Effector CD4-positive, alpha-beta T cell (primary cell): ENCODE measurements around the gene CALD1.

Experiments used
- DNase-seq: peaks from one replicate; pipeline ENCODE4 v3.0.0-alpha.2; 2020

The CALD1 gene

GRCh38 chr7:134870156-134870555 is 90.7 kb downstream of the CALD1 start:
- no peak for DNase-seq

DNA sequence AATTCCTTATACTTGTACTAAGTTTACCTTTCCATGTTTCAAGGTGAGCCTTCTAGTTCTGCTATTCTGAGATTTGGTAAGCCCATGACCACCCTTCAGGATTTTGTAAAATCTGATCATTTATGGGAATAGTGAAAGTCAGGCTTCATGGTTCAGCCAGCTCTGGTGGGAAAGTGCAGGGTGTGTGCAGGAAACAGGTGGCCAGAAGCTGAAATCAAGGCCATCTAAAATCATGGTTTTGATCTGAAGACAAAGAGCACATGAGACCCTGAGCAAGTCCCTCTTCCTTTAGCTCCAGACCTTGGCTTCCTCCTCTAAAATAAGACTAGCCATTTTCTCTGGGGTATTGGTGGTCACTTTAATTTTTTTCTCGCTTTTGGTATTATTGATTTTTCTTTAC is 91.3 kb downstream of the CALD1 start:
- DNase-seq: no peak

DNA sequence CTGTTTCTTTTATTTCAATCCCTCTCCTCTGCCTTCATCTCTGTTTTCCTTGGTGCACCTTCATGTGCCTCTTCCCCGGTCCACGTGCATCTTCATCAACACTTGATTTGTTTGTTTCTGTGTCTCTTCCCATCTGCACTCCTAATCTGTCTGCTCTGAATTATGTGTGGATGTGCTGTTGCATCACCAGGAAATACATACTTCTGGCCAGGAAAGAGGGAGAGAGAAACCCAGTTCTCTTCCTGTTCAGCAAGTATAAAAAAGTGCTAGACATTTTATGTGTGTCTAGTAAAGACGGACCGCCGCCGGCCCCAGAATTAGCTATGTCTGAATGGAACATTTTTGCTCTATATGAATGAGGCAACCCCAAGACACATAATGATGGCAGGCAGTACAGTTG is 93.8 kb downstream of the CALD1 start:
- no peak for DNase-seq

DNA sequence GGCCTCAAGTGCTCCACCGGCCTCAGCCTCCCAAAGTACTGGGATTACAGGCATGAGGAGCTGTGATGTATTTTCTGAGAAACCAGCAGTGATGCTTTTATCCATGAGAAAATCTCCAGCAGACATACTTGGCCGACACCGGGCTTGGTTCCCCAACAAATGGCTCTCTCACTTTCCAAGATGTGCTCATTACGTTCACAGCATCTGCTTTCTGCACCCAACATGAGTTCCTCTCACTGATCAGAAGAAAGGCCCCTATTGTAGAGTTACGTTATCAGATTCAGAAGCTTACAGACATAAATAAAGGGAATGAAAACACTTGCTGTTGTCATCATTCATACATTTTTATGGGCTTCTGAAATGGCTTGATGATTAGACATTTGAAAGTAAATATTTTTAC is 95.0 kb downstream of the CALD1 start:
- DNase-seq: no peak

DNA sequence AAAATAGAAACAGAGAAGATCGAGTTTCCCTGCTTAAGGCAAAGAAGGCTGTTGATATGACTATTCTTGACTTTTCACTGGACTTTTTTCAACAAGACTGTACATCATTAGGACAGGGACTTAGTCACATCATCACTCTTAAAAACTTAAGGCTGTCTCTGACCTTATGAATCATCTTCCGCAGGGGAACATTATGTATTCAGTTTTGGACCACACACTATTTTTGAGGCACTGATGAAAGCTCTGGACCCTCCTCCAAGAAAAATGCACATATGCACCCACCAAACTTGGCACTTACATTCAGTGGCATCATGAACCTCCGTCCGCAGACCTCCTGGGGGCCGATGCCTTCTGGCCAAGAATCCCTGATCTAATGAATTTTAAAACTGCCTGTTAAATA is 96.4 kb downstream of the CALD1 start:
- DNase-seq: no peak

DNA sequence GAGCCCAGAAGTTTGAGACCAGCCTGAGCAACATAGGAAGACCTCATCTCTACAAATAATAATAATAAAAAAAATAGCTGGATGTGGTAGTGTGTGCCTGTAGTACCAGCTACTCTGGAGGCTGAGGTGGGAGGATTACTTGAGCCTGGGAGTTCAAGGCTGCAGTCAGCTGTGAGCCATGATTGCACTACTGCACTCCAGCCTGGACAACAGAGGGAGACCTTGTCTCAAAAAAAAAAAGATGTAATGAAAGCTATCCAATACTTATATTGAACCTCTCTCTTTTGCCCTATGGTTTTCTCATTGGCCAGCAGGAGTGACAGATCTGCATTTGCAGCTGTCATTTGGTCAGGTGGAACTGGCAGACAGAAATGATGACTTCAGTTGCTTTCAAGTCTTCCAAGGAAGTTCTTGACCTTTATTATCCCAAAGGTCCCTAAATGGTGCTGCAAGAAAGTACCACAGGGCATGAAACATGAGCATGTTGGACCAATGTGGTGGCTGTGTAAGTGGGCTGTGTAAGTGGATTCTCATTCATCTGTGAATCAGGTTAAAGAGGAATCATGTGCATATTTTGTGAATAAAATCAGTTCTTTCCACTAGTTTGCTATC is 99.4 kb downstream of the CALD1 start:
- no peak for DNase-seq

DNA sequence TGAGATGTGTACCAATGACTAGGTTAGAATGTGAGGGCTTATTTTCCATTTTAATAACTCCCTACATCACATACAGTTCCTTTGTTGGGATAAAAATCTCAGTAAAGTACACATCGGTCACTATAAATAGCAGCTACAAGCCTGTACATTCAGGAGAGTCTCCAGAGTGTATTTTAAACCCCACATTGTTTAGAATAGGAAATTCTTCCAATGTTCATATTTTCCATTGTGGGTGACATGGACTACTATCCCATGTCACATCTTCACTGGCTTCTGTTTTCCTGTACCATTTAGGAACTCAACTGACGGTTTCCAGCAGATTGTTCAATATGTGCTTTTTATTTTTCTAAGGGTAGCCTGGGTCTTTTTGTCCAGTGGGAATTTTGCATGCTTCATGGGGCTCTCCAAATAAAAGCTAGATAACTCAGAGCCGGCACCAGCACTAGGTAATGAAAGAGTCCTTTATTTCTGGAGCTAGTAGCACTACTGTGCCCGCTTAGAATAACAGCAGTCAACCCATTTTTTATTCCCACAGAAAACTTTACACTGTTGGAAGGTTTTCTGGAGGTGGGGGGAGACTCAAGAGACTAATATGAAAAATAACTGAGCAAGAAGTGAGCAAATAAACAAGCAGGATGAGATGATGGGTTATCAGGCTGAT is 100.5 kb downstream of the CALD1 start:
- no peak for DNase-seq

DNA sequence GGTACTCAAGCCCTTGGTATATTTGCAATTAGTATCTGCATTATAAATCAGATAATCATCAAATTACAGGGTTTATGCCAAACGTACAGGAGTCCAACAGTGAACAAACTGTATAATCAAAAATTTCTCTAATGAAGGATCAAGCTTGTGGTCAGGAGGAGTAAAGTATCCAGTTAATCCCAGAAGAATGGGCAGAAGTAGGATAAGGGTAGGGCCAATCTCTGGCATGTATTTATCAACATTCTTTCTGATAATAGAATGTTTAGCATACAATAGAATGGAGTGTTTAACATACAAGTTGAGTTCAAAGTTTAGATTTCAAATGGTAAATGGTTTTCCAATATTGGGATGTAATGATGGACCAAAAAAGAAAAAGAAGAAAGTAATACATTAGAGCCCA is 103.0 kb downstream of the CALD1 start:
- no peak for DNase-seq

- no peak for DNase-seq
Measured at GRCh38 chr7:134885967-134886352, 106.5 kb downstream of the CALD1 start.

DNA sequence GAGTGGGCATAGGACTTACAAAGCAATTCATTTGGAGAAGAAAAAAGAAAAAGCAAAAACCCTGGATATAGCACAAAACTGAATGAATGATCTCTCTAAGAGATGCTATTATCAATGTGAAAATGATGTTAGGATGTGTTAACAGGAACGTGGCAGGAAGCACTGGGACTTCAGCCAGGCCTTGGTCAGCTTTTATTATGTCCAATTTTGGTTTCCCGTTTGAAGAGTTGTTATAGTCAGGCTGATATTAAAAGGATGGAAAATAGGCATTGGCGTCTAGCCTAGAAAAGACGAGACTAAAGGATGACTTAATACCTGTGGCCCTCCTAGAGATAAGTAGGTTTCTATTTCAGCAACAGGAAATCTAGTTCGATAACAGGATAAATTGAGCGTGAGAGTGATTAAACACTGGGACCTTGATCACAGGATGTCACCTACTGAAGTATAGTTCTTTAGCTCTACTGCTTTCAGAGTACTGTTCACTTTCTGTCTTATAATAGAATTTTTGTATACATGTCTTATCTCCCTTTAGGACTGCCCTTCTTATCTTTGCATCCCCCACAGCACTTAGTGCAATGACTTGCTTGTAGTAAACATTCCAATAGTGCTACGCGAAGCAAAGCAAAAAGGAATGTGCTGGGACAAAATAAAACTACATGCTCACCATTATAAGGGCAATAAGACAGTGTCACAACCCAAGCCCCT is 107.1 kb downstream of the CALD1 start:
- DNase-seq: no peak

DNA sequence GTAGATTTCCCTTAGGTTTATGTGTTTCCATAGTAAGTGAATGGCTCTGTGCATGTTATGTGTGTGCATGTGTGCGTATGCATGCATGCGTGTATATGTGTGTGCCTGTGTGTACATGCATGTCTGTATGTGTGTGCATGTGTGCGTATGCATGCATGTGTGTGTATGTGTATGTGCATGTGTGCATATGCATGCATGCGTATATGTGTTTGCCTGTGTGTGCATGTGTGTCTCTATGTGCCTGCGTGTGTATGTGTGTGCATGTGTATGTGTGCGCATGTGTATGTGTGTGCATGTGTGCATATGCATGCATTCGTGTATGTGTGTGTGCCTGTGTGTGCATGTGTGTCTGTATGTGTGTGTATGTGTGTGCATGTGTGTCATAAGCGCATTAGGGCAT is 108.1 kb downstream of the CALD1 start:
- DNase-seq: no peak

DNA sequence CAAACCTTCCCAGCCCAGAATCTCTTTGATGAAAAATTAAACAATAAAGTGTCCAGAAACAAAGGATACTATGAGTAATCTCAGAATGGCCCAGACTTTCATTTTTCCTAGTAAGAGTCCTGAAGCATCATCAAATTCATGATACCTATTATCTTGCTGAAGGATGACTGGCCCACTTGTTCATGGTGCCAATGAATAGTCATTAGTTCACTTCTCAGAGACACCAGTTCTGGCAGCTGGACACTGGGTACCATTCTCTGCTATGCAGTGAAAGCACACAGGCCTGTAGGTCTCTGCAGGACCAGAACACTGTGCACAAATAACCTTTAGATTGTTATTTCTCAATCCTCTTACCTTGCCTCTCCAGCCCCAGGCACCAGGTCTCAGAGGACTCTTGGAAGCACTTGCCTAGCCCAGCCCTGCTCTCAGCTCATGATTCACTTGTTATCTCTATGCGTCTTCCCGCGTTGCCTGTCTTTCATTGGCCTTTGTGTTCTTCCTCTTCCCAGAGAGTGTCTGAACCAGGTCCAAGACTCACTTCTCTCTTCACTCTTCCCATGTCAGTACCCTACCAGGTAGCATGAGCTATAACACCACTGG is 108.8 kb downstream of the CALD1 start:
- DNase-seq: no peak

GRCh38 chr7:134890246-134891240 is 111.1 kb downstream of the CALD1 start:
- no peak for DNase-seq

DNA sequence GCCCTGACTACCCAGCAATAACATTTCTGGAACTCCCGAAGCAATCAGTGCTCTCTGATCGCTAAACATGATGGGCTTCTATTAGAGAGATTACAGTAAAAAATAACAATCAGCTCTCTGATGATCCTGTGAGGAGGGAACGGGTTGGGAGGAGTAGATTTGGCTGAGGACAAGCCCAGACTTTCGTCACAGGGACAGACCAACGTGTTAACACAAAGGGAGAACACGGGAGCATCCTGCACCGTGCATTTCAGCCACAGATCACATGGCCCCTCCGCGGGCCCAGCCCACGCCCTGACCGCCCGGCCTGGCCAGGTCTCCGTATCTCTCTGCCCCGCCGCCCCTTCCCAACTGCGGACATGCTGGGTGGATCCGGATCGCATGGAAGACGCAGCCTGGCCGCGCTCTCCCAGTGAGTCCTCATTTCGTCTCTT is 111.8 kb downstream of the CALD1 start:
- DNase-seq: no peak

- no peak for DNase-seq
Measured at GRCh38 chr7:134891696-134892678, 112.6 kb downstream of the CALD1 start.

DNA sequence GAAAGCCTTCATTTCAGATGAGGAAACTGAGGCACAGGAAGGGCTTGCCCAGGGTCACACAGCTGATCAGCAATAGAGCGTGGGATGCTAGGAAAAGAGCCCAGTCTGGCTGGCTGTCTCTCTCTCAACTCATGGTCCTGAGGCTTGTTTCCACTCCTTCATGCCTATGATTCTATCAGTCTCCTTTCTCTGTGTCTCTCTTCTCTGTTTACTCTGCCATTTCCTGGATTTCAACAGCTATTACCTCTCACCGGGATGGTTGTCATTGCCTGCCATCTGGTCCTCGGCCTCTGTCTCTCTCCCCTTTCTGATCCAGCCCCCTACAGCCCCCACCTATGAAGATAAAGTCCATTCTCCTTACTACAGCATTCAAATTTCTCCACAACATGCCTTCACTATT is 113.5 kb downstream of the CALD1 start:
- DNase-seq: no peak

DNA sequence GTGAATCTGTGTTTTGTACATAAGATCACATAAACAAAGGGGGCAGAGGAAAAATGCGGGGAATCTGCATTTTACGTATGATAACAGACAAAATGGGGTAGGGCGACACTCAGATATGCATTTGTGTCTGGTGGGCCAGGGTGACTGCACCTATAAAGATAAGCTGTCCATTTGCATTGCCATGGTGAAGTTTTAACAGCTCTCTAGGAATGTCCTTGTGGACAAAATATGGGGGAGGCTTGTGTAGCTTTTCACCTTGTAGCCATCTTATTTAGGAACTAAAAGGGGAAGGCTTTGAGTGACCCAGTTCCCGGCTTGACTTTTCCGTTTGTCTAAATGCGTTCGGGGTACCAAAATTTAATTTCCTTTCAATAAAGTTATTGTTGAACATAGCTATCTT is 114.5 kb downstream of the CALD1 start:
- DNase-seq: no peak

GRCh38 chr7:134894928-134895327 is 115.5 kb downstream of the CALD1 start:
- no peak for DNase-seq

DNA sequence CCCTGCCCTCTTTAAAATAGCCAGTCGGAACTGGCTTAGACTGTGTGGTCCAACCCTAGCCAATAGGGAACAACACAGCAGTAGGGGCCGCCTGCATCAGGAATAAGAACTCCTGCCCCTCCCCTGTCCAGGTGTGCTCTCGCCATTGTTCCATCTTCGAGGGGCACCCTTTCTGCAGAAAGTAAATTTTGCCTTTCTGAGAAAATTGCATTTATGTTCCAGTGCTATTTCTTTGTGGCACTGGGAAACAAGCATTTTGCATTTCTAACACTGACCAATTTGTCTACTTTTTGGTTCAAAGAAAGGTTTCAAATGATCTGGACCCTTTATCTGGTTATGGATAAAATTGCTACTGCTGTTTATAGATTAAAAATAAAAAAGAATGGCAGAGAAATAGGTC is 116.6 kb downstream of the CALD1 start:
- no peak for DNase-seq

GRCh38 chr7:134897936-134898335 is 118.5 kb downstream of the CALD1 start:
- no peak for DNase-seq

DNA sequence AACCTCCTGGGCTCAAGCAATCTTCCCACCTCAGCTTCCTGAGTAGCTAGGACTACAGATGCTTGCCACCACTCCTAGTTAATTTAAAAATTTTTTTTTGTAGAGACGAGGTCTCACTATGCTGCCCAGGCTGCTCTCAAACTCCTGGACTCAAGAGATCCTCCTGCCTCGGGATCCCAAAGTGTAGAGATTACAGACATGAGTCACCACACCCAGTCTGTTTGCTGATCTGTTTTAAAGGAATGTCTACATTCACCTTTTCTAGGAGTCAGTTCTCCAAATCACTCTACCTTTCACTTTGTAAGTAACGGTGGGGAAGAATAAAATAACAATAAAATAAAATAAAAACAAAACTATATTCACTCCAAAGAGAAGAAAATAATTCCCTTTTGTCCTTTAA is 120.3 kb downstream of the CALD1 start:
- no peak for DNase-seq
